Endothelial cell (in vitro differentiated cells): Measurements from ENCODE around the gene CENPM. TPM values are rescaled to one million over a fixed set of nuclear protein-coding genes. Genes with fewer than 3 reads are reported as not detected.

Experiments
- DNase-seq: peaks from one replicate; pipeline ENCODE4 v3.0.0; 2021; ENCODE audit warnings: low spot score
- H3K27ac Mint-ChIP-seq: one replicate; pipeline ENCODE4 v1.8.0; 2021; ENCODE audit warnings: mixed read lengths, inconsistent platforms; ENCODE audit not compliant: unreplicated experiment
- H3K27me3 Mint-ChIP-seq: one replicate; pipeline ENCODE4 v1.8.0; 2021; ENCODE audit warnings: mild to moderate bottlenecking, moderate library complexity, mixed read lengths, inconsistent platforms; ENCODE audit not compliant: unreplicated experiment
- H3K36me3 Mint-ChIP-seq: one replicate; pipeline ENCODE4 v1.8.0; 2021; ENCODE audit warnings: mild to moderate bottlenecking, low read depth, mixed read lengths, inconsistent platforms; ENCODE audit not compliant: unreplicated experiment
- H3K4me1 Mint-ChIP-seq: one replicate; pipeline ENCODE4 v1.8.0; 2021; ENCODE audit warnings: mild to moderate bottlenecking, mixed read lengths, inconsistent platforms; ENCODE audit not compliant: unreplicated experiment
- H3K4me3 Mint-ChIP-seq: one replicate; pipeline ENCODE4 v1.8.0; 2021; ENCODE audit warnings: mild to moderate bottlenecking, mixed read lengths, inconsistent platforms; ENCODE audit not compliant: unreplicated experiment
- H3K9me3 Mint-ChIP-seq: one replicate; pipeline ENCODE4 v1.8.0; 2021; ENCODE audit warnings: mixed read lengths, inconsistent platforms; ENCODE audit not compliant: unreplicated experiment
- long read RNA-seq: library from polyadenylated mRNA; unstranded; transcript quantifications from one replicate; pipeline ENCODE4 v2.0.0, GENCODE V29; 2020; ENCODE audit not compliant: unreplicated experiment
- total RNA-seq: library from RNA; stranded (reverse); fragmentation: NEBNext Ultra II Directional; extraction: Animal tissue kit (Norgen Biotek cat#: 25700); gene quantifications from one replicate; pipeline ENCODE4 v1.2.1, GENCODE V29; 2021; ENCODE audit not compliant: unreplicated experiment
- TF ChIP-seq, protein P1 (sequence below): fragments of 200-600 bp; sonication (generic); IDR thresholded peaks from one replicate; pipeline ENCODE4 v1.5.0; 2021; ENCODE audit warnings: antibody characterized with exemption; ENCODE audit not compliant: unreplicated experiment

The CENPM gene
- 5.2 TPM for total RNA-seq
- long read RNA-seq, partial matches to known transcripts, result 0 of 5 reads
- long read RNA-seq, other reads (novel, unspliced or antisense), result 0 of 5 reads

GRCh38 chr22:41946629-41947423 lies at the start of gene CENPM:
Gene CENPM, minus strand, starts transcription at chr22:41947152. Its CDS starts 76 bp downstream, at chr22:41947076.
- H3K4me3 Mint-ChIP-seq, result peak within 1 kb of the TSS; percentile 81
- TF ChIP-seq, protein P1, sequence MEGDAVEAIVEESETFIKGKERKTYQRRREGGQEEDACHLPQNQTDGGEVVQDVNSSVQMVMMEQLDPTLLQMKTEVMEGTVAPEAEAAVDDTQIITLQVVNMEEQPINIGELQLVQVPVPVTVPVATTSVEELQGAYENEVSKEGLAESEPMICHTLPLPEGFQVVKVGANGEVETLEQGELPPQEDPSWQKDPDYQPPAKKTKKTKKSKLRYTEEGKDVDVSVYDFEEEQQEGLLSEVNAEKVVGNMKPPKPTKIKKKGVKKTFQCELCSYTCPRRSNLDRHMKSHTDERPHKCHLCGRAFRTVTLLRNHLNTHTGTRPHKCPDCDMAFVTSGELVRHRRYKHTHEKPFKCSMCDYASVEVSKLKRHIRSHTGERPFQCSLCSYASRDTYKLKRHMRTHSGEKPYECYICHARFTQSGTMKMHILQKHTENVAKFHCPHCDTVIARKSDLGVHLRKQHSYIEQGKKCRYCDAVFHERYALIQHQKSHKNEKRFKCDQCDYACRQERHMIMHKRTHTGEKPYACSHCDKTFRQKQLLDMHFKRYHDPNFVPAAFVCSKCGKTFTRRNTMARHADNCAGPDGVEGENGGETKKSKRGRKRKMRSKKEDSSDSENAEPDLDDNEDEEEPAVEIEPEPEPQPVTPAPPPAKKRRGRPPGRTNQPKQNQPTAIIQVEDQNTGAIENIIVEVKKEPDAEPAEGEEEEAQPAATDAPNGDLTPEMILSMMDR, result peak; percentile 16
- no peaks in the 10 kb centered on the region for H3K36me3 Mint-ChIP-seq
- peaks cover 10% of the 10 kb centered on the region for H3K4me1 Mint-ChIP-seq
- no peaks in the 10 kb centered on the region for H3K9me3 Mint-ChIP-seq
- H3K27me3 Mint-ChIP-seq, result peaks cover 5% of the 10 kb centered on the region
- peak; percentile 94 for DNase-seq
- H3K27ac Mint-ChIP-seq, result no peak within 1 kb of the TSS

GRCh38 chr22:41995211-41995610 lies 48.3 kb upstream of the CENPM start:
- Mint-ChIP-seq H3K9me3 (no peaks in the 10 kb centered on the region), H3K27me3 (peaks cover 6% of the 10 kb centered on the region), H3K27ac (no peak overlapping the region), H3K4me1 (no peaks in the 10 kb centered on the region), H3K36me3 (peaks cover 4% of the 10 kb centered on the region), H3K4me3 (no peak overlapping the region)
- TF ChIP-seq, protein P1, result no peak
- no peak for DNase-seq

GRCh38 chr22:41992496-41992895 lies 45.5 kb upstream of the CENPM start:
- H3K4me1 Mint-ChIP-seq, result peaks cover 4% of the 10 kb centered on the region
- no peaks in the 10 kb centered on the region for H3K9me3 Mint-ChIP-seq
- no peak overlapping the region for H3K27ac Mint-ChIP-seq
- peaks cover 4% of the 10 kb centered on the region for H3K36me3 Mint-ChIP-seq
- peaks cover 8% of the 10 kb centered on the region for H3K27me3 Mint-ChIP-seq
- no peak overlapping the region for H3K4me3 Mint-ChIP-seq
- TF ChIP-seq, protein P1, result no peak
- DNase-seq, result no peak

- TF ChIP-seq, protein P1, result no peak
- peaks cover 4% of the 10 kb centered on the region for H3K36me3 Mint-ChIP-seq
Observed at GRCh38 chr22:41991111-41991510, 44.2 kb upstream of the CENPM start.

GRCh38 chr22:41989246-41989645 lies 42.3 kb upstream of the CENPM start:
- peaks cover 4% of the 10 kb centered on the region for H3K4me1 Mint-ChIP-seq
- no peak for DNase-seq
- H3K9me3 Mint-ChIP-seq, result no peaks in the 10 kb centered on the region
- H3K36me3 Mint-ChIP-seq, result peaks cover 4% of the 10 kb centered on the region
- TF ChIP-seq, protein P1, result no peak
- H3K27me3 Mint-ChIP-seq, result peaks cover 8% of the 10 kb centered on the region
- H3K27ac Mint-ChIP-seq, result no peak overlapping the region
- no peak overlapping the region for H3K4me3 Mint-ChIP-seq

More at GRCh38 chr22:41991111-41991510, 44.2 kb upstream of the CENPM start:
- DNase-seq, result no peak
- H3K27ac Mint-ChIP-seq, result no peak overlapping the region
- no peaks in the 10 kb centered on the region for H3K9me3 Mint-ChIP-seq
- H3K4me1 Mint-ChIP-seq, result peaks cover 4% of the 10 kb centered on the region
- peaks cover 8% of the 10 kb centered on the region for H3K27me3 Mint-ChIP-seq
- H3K4me3 Mint-ChIP-seq, result no peak overlapping the region
